NCI-H1436 treated with DMSO at 0.1 percent for 48 hours (cell line): ENCODE measurements around the gene SPRTN.
"Not testable (repeated sequence)": the region's sequence is repeated elsewhere in the genome, so short reads cannot be mapped to it uniquely, and the experiment has no call there.

ENCODE experiments used
- DNase-seq: peaks from one replicate; lab custom pipeline; 2025; lab: John Stamatoyannopoulos, UW

The SPRTN gene

GRCh38 chr1:231335663-231336602 is 2.2 kb upstream of the SPRTN start:
- no peak for DNase-seq

GRCh38 chr1:231337043-231337471 is 1.0 kb upstream of the SPRTN start:
- no peak for DNase-seq

GRCh38 chr1:231337472-231338269 is 422 bp upstream of the SPRTN start, which contains the start of gene EXOC8:
Gene EXOC8, minus strand, starts transcription at chr1:231337852. Its CDS starts 107 bp downstream, at chr1:231337745.
- peak; percentile 96 for DNase-seq

- no peak for DNase-seq
Measured at GRCh38 chr1:231340328-231341013, 2.4 kb downstream of the SPRTN start.

DNA sequence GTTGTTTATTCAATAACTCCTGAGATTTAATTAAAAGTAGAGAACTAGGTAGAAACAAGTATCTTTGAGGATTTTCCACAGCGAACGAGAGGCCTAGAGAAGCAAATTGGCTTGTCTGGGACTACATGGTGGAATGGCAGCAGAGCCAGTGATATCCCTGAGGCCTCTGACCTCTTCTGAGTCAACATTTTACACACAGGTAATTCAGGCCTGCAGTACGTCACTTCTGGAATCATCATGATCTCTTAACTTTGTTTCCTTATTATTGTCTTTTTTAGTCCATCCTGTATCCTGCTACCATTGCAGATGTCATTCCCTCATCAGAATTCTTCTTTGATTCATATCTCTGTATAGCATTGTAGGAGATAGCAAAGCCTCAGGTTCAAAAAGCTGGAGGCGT is 9.9 kb downstream of the SPRTN start:
- DNase-seq: no peak

DNA sequence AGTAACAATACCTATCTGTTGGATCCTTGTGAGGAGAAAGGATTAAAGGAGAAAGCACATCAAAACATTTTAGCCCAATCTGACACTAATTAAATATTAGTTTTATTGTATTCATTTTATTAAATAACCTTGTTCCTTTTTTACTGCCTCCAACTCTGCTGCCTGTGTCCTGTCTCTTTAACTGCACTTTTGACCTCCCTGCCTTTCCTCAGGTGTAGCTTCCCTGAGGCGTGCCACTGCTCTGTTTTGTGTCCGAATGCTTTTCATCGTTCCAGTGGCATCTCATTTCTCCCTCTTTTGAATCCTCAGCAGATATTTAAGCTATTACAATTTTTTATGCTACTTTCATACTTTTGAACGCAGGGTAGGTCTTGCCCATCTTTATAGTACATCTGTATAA is 10.3 kb downstream of the SPRTN start:
- DNase-seq: no peak

- not testable (repeated sequence) for DNase-seq
Measured at GRCh38 chr1:231348856-231349255, 10.8 kb downstream of the SPRTN start.

- DNase-seq: no peak
Measured at GRCh38 chr1:231351816-231352215, 13.7 kb downstream of the SPRTN start.

GRCh38 chr1:231353086-231353485 is 15.0 kb downstream of the SPRTN start:
- DNase-seq: no peak

GRCh38 chr1:231354330-231355020 is 16.4 kb downstream of the SPRTN start:
- DNase-seq: no peak

DNA sequence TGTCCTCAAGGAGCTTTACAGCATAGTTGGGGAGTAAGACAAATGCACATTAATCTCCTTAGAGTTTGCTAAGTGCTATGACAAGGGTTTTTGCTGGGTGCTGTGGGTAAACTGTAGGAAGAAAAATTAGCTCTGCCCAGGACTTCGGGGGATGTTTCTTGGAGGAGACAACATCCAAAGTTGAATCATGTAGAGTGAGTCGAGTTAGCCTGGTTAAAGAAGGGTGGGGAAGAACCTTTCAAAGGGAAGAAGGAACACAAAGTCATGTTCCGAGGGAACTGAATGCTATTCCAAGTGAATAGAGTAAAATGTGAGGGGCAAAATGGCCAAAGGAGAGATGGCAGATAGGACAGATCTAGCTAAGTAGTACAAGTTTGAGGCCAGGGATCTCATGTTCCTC is 17.1 kb downstream of the SPRTN start:
- no peak for DNase-seq

- DNase-seq: no peak
Measured at GRCh38 chr1:231357187-231357772, 19.2 kb downstream of the SPRTN start.

GRCh38 chr1:231357831-231358354 is 19.8 kb downstream of the SPRTN start:
- peak; percentile 20 for DNase-seq

GRCh38 chr1:231359113-231359512 is 21.0 kb downstream of the SPRTN start:
- no peak for DNase-seq

GRCh38 chr1:231362325-231362724 is 24.2 kb downstream of the SPRTN start:
- no peak for DNase-seq

- no peak for DNase-seq
Measured at GRCh38 chr1:231363624-231364023, 25.5 kb downstream of the SPRTN start.

- DNase-seq: no peak
Measured at GRCh38 chr1:231364192-231364591, 26.1 kb downstream of the SPRTN start.

DNA sequence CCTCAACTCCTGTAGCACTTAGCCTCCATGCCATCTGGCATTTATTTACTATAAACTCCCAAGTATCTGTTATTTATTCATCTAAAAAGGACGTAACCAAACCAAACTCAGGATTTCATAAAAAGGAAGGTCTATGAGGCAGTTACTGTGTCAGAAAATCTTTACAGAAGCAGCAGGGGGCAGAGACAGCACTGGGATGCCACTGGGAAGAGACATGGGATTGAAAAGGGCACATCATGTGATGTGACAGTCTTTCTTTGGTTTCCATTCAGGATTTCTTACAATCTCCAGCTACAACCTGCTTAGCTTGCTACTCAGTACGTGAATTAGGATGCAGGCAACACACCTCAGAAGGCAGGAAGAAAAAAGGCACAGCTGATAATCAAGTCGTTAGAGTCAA is 31.2 kb downstream of the SPRTN start:
- DNase-seq: no peak

DNA sequence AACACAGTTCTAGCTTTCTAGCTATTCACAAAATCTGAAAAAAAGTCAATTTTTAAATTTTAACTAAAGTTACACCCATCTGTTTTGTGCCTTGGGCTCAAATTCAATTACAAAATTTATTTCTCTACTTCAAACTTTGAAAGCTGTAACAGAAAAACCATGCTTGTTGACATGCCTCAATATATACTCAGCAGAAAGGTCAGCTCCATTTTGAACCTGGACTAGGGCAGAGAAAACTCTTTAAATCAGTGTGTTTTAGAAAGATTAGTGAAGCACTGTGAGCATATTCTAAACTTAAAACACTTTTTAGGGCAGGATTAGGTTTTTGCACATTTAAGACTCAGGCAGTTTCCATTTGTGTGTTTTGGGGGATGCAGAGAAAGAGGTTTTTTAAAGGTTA is 34.4 kb downstream of the SPRTN start:
- DNase-seq: no peak

GRCh38 chr1:231374394-231374793 is 36.3 kb downstream of the SPRTN start:
- no peak for DNase-seq

- no peak for DNase-seq
Measured at GRCh38 chr1:231376101-231376500, 38.0 kb downstream of the SPRTN start.
